Endothelial cell of umbilical vein (primary cell): ENCODE data around the gene ATXN2. TPM values are rescaled to one million over a fixed set of nuclear protein-coding genes. Genes with fewer than 3 reads are reported as not detected.

Source experiments
- BruUV-seq: library from RNA; stranded (reverse); fragments of 400-500 nt; replicated peaks from 2 replicates; lab custom pipeline; 2021; lab: Mats Ljungman, UMichigan
- CTCF ChIA-PET: fragments of 300-600, 350-600 bp; sonication (Branson Sonifier 250); formaldehyde crosslinking; loops from one replicate; lab custom pipeline; 2021; ENCODE audit warnings: antibody characterized with exemption, inconsistent platforms; lab: Charles Lee
- POLR2A ChIA-PET: fragments of 300-600, 350-600 bp; sonication (Branson Sonifier 250); formaldehyde crosslinking; loops from one replicate; lab custom pipeline; 2021; ENCODE audit warnings: antibody characterized with exemption, inconsistent platforms; lab: Charles Lee
- DNase-seq: peaks from one replicate; pipeline ENCODE4 v3.0.0-alpha.2; 2011; ENCODE audit warnings: low read depth, low spot score
- FAIRE-seq: peaks from 2 replicates; lab custom pipeline; 2011; peaks lifted over from hg19 to GRCh38; lab: Jason Lieb, UNC
- H2AFZ ChIP-seq: 2 replicates; pipeline ENCODE4 v1.6.0; 2012; ENCODE audit warnings: low read depth, low read length, control low read depth, inconsistent platforms
- H3K27ac ChIP-seq: 2 replicates; pipeline ENCODE4 v1.5.1; 2011; ENCODE audit warnings: low read depth, mild to moderate bottlenecking, control low read depth, low read length, moderate library complexity; ENCODE audit not compliant: insufficient read depth
- H3K27me3 ChIP-seq, 2 experiments: 2 replicates each; pipeline versions ENCODE4 v1.6.0 to v1.6.1; 2011; ENCODE audit warnings: low read length in 2 of 2, mixed read lengths in 1 of 2; ENCODE audit not compliant: control insufficient read depth in 2 of 2, insufficient read depth in 2 of 2
- H3K36me3 ChIP-seq, 2 experiments: 2 replicates in 1 of 2; 3 replicates in 1 of 2; pipeline ENCODE4 v1.5.1; 2011; ENCODE audit warnings: low read length in 2 of 2, mild to moderate bottlenecking in 1 of 2, moderate library complexity in 1 of 2; ENCODE audit not compliant: control insufficient read depth in 2 of 2, insufficient read depth in 2 of 2; ENCODE audit errors: extremely low read depth in 1 of 2
- H3K4me1 ChIP-seq: 3 replicates; pipeline ENCODE4 v1.5.1; 2011; ENCODE audit warnings: mild to moderate bottlenecking, low read length; ENCODE audit not compliant: control insufficient read depth, insufficient read depth; ENCODE audit errors: extremely low read depth
- H3K4me2 ChIP-seq: 2 replicates; pipeline ENCODE4 v1.6.1; 2011; ENCODE audit warnings: low read length, control low read depth, mixed read lengths; ENCODE audit not compliant: insufficient read depth
- H3K4me3 ChIP-seq, 3 experiments: fragments of 200-600 bp in 1 of 3; sonication (generic), shearing (Covaris generic) in 1 of 3; replicated peaks in 1 of 3; 2 replicates each; pipeline ENCODE4 v1.5.1; 2011 to 2016; ENCODE audit warnings: control low read depth in 3 of 3, low read length in 3 of 3, mild to moderate bottlenecking in 2 of 3, inconsistent platforms in 1 of 3, low read depth in 1 of 3, moderate library complexity in 1 of 3; ENCODE audit not compliant: insufficient read depth in 1 of 3
- H3K79me2 ChIP-seq: 2 replicates; pipeline ENCODE4 v1.6.0; 2012; ENCODE audit warnings: low read length, inconsistent platforms; ENCODE audit not compliant: control insufficient read depth, insufficient read depth
- H3K9ac ChIP-seq: replicated peaks from 2 replicates; pipeline ENCODE3; 2011; ENCODE audit warnings: low read length, control low read depth; ENCODE audit not compliant: insufficient read depth; ENCODE audit errors: extremely low read depth
- H3K9me1 ChIP-seq: replicated peaks from 3 replicates; pipeline ENCODE4 v1.6.0; 2011; ENCODE audit warnings: mild to moderate bottlenecking, low read length; ENCODE audit not compliant: control insufficient read depth, insufficient read depth; ENCODE audit errors: extremely low read depth
- H3K9me3 ChIP-seq: replicated peaks from 2 replicates; pipeline ENCODE4 v1.5.1; 2012; ENCODE audit warnings: low read length, inconsistent platforms; ENCODE audit not compliant: control insufficient read depth, insufficient read depth
- H4K20me1 ChIP-seq: replicated peaks from 2 replicates; pipeline ENCODE3; 2011; ENCODE audit warnings: mild to moderate bottlenecking, low read length; ENCODE audit not compliant: control insufficient read depth, insufficient read depth; ENCODE audit errors: extremely low read depth
- CTCF ChIP-seq, 2 donors: IDR thresholded peaks; 1 replicate in 1 of 2; 2 replicates in 1 of 2; pipeline ENCODE4 v1.5.1; 2011; ENCODE audit warnings: low read length in 2 of 2, mild to moderate bottlenecking in 2 of 2, moderate library complexity in 2 of 2, control low read depth in 1 of 2, inconsistent platforms in 1 of 2, low read depth in 1 of 2; ENCODE audit not compliant: insufficient read depth in 1 of 2; ENCODE audit errors: extremely low read depth in 1 of 2
- EZH2 ChIP-seq: IDR thresholded peaks from 2 replicates; pipeline ENCODE4 v1.6.1; 2012; ENCODE audit warnings: borderline replicate concordance, low read depth, mild to moderate bottlenecking, moderate library complexity, low read length, inconsistent platforms; ENCODE audit not compliant: severe bottlenecking
- FOS ChIP-seq: IDR thresholded peaks from 2 replicates; pipeline ENCODE4 v1.6.1; 2011; ENCODE audit warnings: mild to moderate bottlenecking, low read length, moderate library complexity, borderline replicate concordance; ENCODE audit not compliant: insufficient read depth
- GATA2 ChIP-seq: IDR thresholded peaks from 2 replicates; pipeline ENCODE4 v1.7.0; 2011; ENCODE audit warnings: low read depth, mild to moderate bottlenecking, moderate library complexity, mixed read lengths, low read length; ENCODE audit not compliant: insufficient read length, insufficient read depth
- JUN ChIP-seq: IDR thresholded peaks from 2 replicates; pipeline ENCODE4 v1.6.1; 2011; ENCODE audit warnings: borderline replicate concordance, low read depth; ENCODE audit not compliant: insufficient read length, insufficient read depth
- MYC ChIP-seq: IDR thresholded peaks from one replicate; pipeline ENCODE4 v1.6.1; 2011; ENCODE audit warnings: mild to moderate bottlenecking, low read depth, low read length
- POLR2A ChIP-seq: IDR thresholded peaks from 2 replicates; pipeline ENCODE4 v1.6.1; 2012; ENCODE audit warnings: low read depth, mild to moderate bottlenecking, control low read depth, low read length
- POLR2AphosphoS5 ChIP-seq: IDR thresholded peaks from 2 replicates; pipeline ENCODE4 v1.6.1; 2012; ENCODE audit warnings: low read depth, mild to moderate bottlenecking, control low read depth, low read length, moderate library complexity; ENCODE audit not compliant: insufficient read depth
- dilution Hi-C: fragments of 300-500 bp; cut with MboI; formaldehyde crosslinking; loops from one replicate; pipeline ENCODE4 v1.15.0; 2019; ENCODE audit warnings: low sequenced_read_pairs; ENCODE audit not compliant: extremely low pct_ligation_motif_present
- intact Hi-C: fragments of 100-400 bp; cut with micrococcal nuclease; formaldehyde crosslinking; loops from one replicate; pipeline ENCODE4 v1.10.0; 2022
- polyA plus RNA-seq, 4 experiments: library from polyadenylated mRNA; depleted of rRNA in 3 of 4; stranded (reverse) in 3 of 4; unstranded in 1 of 4; fragments of >200 nt; gene quantifications; 2 replicates each; pipeline versions ENCODE4 v1.2.1 to v1.2.3, GENCODE V29; 2011 to 2012; ENCODE audit warnings: missing spikeins in 1 of 4
- total RNA-seq: library from RNA; stranded (reverse); gene quantifications from 2 replicates; pipeline ENCODE4 v1.2.3, GENCODE V29; 2021
- TF ChIP-seq, protein P1 (sequence below): IDR thresholded peaks from 2 replicates; pipeline ENCODE4 v1.6.1; 2011; ENCODE audit not compliant: insufficient read depth, insufficient read length

ATXN2 gene
- total and polyA plus RNA-seq, 2 donors (not counting 3 experiments of a cell fraction or from before 2014, with no cell fraction given): 58.9 to 86.7 TPM

DNA sequence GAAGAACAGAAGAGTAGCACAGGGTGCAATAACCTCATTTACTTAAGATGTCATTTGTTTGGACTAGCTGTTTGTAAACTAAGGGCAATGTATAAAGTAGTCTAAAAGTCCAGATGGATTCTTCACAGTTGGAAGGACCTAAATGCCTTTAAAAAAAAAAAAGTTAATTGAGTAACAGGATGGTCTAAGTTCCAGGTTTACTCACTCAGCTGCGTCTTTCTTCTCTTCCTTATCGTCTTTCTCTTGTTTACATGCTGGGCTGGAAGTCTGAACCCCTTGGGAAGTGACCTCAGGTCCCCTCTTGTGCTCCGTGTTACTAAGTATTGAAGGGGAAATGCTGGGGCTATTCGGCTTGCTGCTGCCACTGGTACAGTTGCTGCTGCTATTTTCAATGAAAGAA, 110.8 kb downstream of the ATXN2 start:
- H4K20me1 ChIP-seq: no peaks in the 10 kb centered on the region
- dilution Hi-C loops: no loop called here
- intact Hi-C loops: no loop called here
- no peaks in the 10 kb centered on the region for H3K27me3 ChIP-seq
- TF ChIP-seq FOS (no peak), CTCF (IDR thresholded peaks at IDR 0.05; ENCODE audit: extremely low read depth in 1 of 2, insufficient read depth in 1 of 2, low read depth in 1 of 2, low read length in 2 of 2) (no peak), JUN (no peak), EZH2 (no peak), POLR2AphosphoS5 (no peak), MYC (no peak), GATA2 (no peak), POLR2A (no peak)
- TF ChIP-seq, protein P1, sequence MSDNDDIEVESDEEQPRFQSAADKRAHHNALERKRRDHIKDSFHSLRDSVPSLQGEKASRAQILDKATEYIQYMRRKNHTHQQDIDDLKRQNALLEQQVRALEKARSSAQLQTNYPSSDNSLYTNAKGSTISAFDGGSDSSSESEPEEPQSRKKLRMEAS: no peak
- CTCF ChIA-PET: interaction anchor here (1.5 to 1.6 kb wide), 2 partner anchors 9 to 91 kb away, joined by 3 to 14 read pairs; no protein-coding TSS in a partner anchor
- FAIRE-seq (no peak), DNase-seq (no peak)
- no peaks in the 10 kb centered on the region for H3K79me2 ChIP-seq
- POLR2A ChIA-PET: interaction anchor here (0.6 kb wide), 1 partner anchor 91 kb away, joined by 4 read pairs; no protein-coding TSS in a partner anchor
- no peaks in the 10 kb centered on the region for H3K9me1 ChIP-seq
- H3K4me2 ChIP-seq: no peak overlapping the region
- BruUV-seq: no TSS peak
- H3K9ac ChIP-seq: no peak overlapping the region
- no peaks in the 10 kb centered on the region for H3K4me1 ChIP-seq
- H2AFZ ChIP-seq: no peak overlapping the region
- H3K4me3 ChIP-seq: no peak overlapping the region
- no peaks in the 10 kb centered on the region for H3K9me3 ChIP-seq
- peaks cover 9 to 29% of the 10 kb centered on the region in 2 experiments for H3K36me3 ChIP-seq
- H3K27ac ChIP-seq: no peak overlapping the region
